GM12878 (cell line): Measurements from ENCODE around the gene FAM83D. TPM values are rescaled to one million over a fixed set of nuclear protein-coding genes. Genes with fewer than 3 reads are reported as not detected.

Experiments used
- ATAC-seq: fragments of 200-7000 bp; cut with Tn5 transposase; 3 replicates; pipeline ENCODE4 v1.9.1; 2020; ENCODE audit warnings: mild to moderate bottlenecking, moderate library complexity
- BruUV-seq: library from RNA; stranded (reverse); fragments of 400-500 nt; replicated peaks from 2 replicates; lab custom pipeline; 2021; lab: Mats Ljungman, UMichigan
- CTCF ChIA-PET: fragments of 300-600 bp; sonication (Branson Sonifier 250); formaldehyde crosslinking; extraction: SDS; loops from one replicate; lab custom pipeline; 2021; ENCODE audit warnings: inconsistent platforms; lab: Yijun Ruan, JAX
- POLR2A ChIA-PET: fragments of 350-600 bp; formaldehyde crosslinking; extraction: SDS; loops from one replicate; lab custom pipeline; 2021; ENCODE audit warnings: inconsistent platforms; lab: Charles Lee
- RAD21 ChIA-PET: fragments of 300-600 bp; sonication (Branson Sonifier 250); formaldehyde crosslinking; loops from one replicate; lab custom pipeline; 2023; ENCODE audit warnings: antibody characterized with exemption; ENCODE audit not compliant: unreplicated experiment; lab: Charles Lee
- SMC1A ChIA-PET: fragments of 300-600 bp; sonication (Branson Sonifier 250); formaldehyde crosslinking; loops from one replicate; lab custom pipeline; 2023; ENCODE audit not compliant: unreplicated experiment, uncharacterized antibody; lab: Charles Lee
- DNase-seq: peaks from one replicate; pipeline ENCODE4 v3.0.0-alpha.2; 2011; ENCODE audit warnings: low read depth, low spot score
- FAIRE-seq: peaks from 3 replicates; lab custom pipeline; 2011; peaks lifted over from hg19 to GRCh38; lab: Jason Lieb, UNC
- H2AFZ ChIP-seq: 2 replicates; pipeline ENCODE4 v1.6.0; 2011; ENCODE audit warnings: low read depth, low read length, control low read depth; ENCODE audit not compliant: control insufficient read depth
- H3K27ac ChIP-seq: 2 replicates; pipeline ENCODE4 v1.5.1; 2011; ENCODE audit warnings: control low read depth; ENCODE audit not compliant: control insufficient read depth, insufficient read depth
- H3K27me3 ChIP-seq, 2 experiments: replicated peaks in 1 of 2; 2 replicates each; pipeline versions ENCODE4 v1.6.0 to v1.6.1; 2011; ENCODE audit warnings: low read length in 1 of 2; ENCODE audit not compliant: control insufficient read depth in 2 of 2, insufficient read depth in 2 of 2
- H3K36me3 ChIP-seq, 2 experiments: 2 replicates each; pipeline ENCODE4 v1.5.1; 2011; ENCODE audit warnings: low read length in 1 of 2; ENCODE audit not compliant: control insufficient read depth in 2 of 2, insufficient read depth in 2 of 2
- H3K4me1 ChIP-seq: 2 replicates; pipeline ENCODE4 v1.6.1; 2011; ENCODE audit warnings: mild to moderate bottlenecking, low read length, moderate library complexity, mixed read lengths; ENCODE audit not compliant: control insufficient read depth, insufficient read depth
- H3K4me2 ChIP-seq: 2 replicates; pipeline ENCODE4 v1.6.0; 2011; ENCODE audit warnings: control low read depth; ENCODE audit not compliant: control insufficient read depth, insufficient read depth
- H3K4me3 ChIP-seq: fragments of 200-600 bp; sonication (generic); 2 replicates; pipeline ENCODE4 v1.5.1; 2016
- H3K79me2 ChIP-seq: 2 replicates; pipeline ENCODE4 v1.6.0; 2011; ENCODE audit warnings: low read length; ENCODE audit not compliant: control insufficient read depth, insufficient read depth
- H3K9ac ChIP-seq: 2 replicates; pipeline ENCODE4 v1.8.0; 2011; ENCODE audit warnings: low read length, control low read depth, mixed read lengths; ENCODE audit not compliant: control insufficient read depth, insufficient read depth
- H3K9me3 ChIP-seq: replicated peaks from 3 replicates; pipeline ENCODE4 v1.5.1; 2011; ENCODE audit warnings: mild to moderate bottlenecking, low read length; ENCODE audit not compliant: control insufficient read depth, insufficient read depth
- H4K20me1 ChIP-seq: 2 replicates; pipeline ENCODE4 v1.6.0; 2011; ENCODE audit not compliant: control insufficient read depth, insufficient read depth
- BHLHE40 ChIP-seq, 2 experiments: fragments of 450-650 bp in 1 of 2; IDR thresholded peaks; 2 replicates each; pipeline ENCODE4 v1.6.1; 2011 to 2017; ENCODE audit warnings: low read depth in 2 of 2, borderline replicate concordance in 1 of 2, improper control_type of control experiment in 1 of 2, low read length in 1 of 2, mild to moderate bottlenecking in 1 of 2
- GABPA ChIP-seq: IDR thresholded peaks from 2 replicates; pipeline ENCODE4 v1.6.1; 2014; ENCODE audit warnings: antibody characterized with exemption, low read depth, mild to moderate bottlenecking, inconsistent platforms
- WGBS: methylation state at CpG from one replicate; pipeline ENCODE4 v1.1.6; 2016; ENCODE audit warnings: low lambda C conversion rate; ENCODE audit not compliant: insufficient replicate concordance, insufficient coverage; ENCODE audit errors: missing lambda C conversion rate; 5-methylcytosine and 5-hydroxymethylcytosine counted together
- in situ Hi-C: fragments of 300-500 bp; cut with MboI; formaldehyde crosslinking; loops from 9 replicates; pipeline ENCODE4 v1.14.3; 2018; ENCODE audit warnings: mixed read lengths
- intact Hi-C: fragments of 100-400 bp; cut with micrococcal nuclease; formaldehyde crosslinking; loops from one replicate; pipeline ENCODE4 v1.14.2; 2022; ENCODE audit not compliant: unreplicated experiment
- polyA plus RNA-seq, 11 experiments: library from polyadenylated mRNA; depleted of rRNA in 4 of 11; unstranded in 6 of 11; stranded (reverse) in 5 of 11; fragments of >200 nt; fragmentation: Nextera tagmentation in 4 of 11; fragmentation: Illumina TruSeq in 1 of 11; extraction: Ambion mirVana in 4 of 11; extraction: Trizol in 1 of 11; gene quantifications; 1 replicate in 1 of 11; 2 replicates in 10 of 11; pipeline versions ENCODE4 v1.2.1 to v1.2.3, GENCODE V29; 2011 to 2016; ENCODE audit warnings: inconsistent platforms in 2 of 11, missing spikeins in 2 of 11, low read depth in 1 of 11
- total RNA-seq, 4 experiments: library from RNA; depleted of rRNA in 3 of 4; stranded (reverse); fragments of >200 nt in 3 of 4; fragmentation: Illumina TruSeq in 1 of 4; extraction: Trizol in 1 of 4; gene quantifications; 2 replicates each; pipeline versions ENCODE4 v1.2.1 to v1.2.3, GENCODE V29; 2013 to 2021

FAM83D gene
- total and polyA plus RNA-seq, 10 of the 15 experiments (the other 5 are each of a cell fraction or from before 2014, with no cell fraction given) = 4.5 to 34.8 (median 19.2) TPM

GRCh38 chr20:38894091-38894847 lies 31.9 kb upstream of the FAM83D start:
- peaks cover 38 to 41% of the 10 kb centered on the region in 2 experiments for H3K36me3 ChIP-seq
- no TSS peak for BruUV-seq
- ChIA-PET CTCF (interaction anchor here (0.9 to 6.9 kb wide), 14 partner anchors 17 to 246 kb away, joined by 3 to 183 read pairs (median 5); partner anchors contain the start of genes ACTR5 and PPP1R16B), POLR2A (interaction anchor here (0.7 to 3.7 kb wide), 4 partner anchors 20 to 168 kb away, joined by 3 to 60 read pairs (median 23); partner anchors contain the start of gene PPP1R16B), SMC1A (interaction anchor here (0.9 to 6.6 kb wide), 21 partner anchors 13 to 247 kb away, joined by 3 to 131 read pairs (median 6); partner anchors contain the start of gene PPP1R16B), RAD21 (interaction anchor here (1.2 to 6.5 kb wide), 9 partner anchors 17 to 247 kb away, joined by 3 to 205 read pairs (median 80); partner anchors contain the start of genes ACTR5, DHX35 and PPP1R16B)
- 0 out of 2 replicates have a peak overlapping the region, but pooled peaks have one; percentile 11 for H3K27ac ChIP-seq
- peaks cover 18% of the 10 kb centered on the region for H3K79me2 ChIP-seq
- no peaks in the 10 kb centered on the region for H4K20me1 ChIP-seq
- no peaks in the 10 kb centered on the region for H3K9me3 ChIP-seq
- FAIRE-seq (no peak), DNase-seq (no peak), ATAC-seq (no peak)
- H3K4me3 ChIP-seq = no peak overlapping the region
- WGBS = 26% methylated on average over 28 of the region's 30 CpGs
- peak in 1 of 2 experiments; percentile 19; a peak in 1 of 4 replicates for TF ChIP-seq BHLHE40 (IDR thresholded peaks at IDR 0.05; ENCODE audit: borderline replicate concordance in 1 of 2, low read depth in 2 of 2, low read length in 1 of 2)
- no peak for TF ChIP-seq GABPA
- in situ Hi-C loops = no loop called here
- H2AFZ ChIP-seq = no peak overlapping the region
- peaks cover 50% of the 10 kb centered on the region for H3K4me1 ChIP-seq
- no peak overlapping the region for H3K9ac ChIP-seq
- no peaks in the 10 kb centered on the region for H3K27me3 ChIP-seq
- H3K4me2 ChIP-seq = no peak overlapping the region
- intact Hi-C loops = no loop called here
